Measurements from ENCODE around the gene AEBP1.
"Not testable (repeated sequence)": the region's sequence is repeated elsewhere in the genome, so short reads cannot be mapped to it uniquely, and the experiment has no call there.

Gene AEBP1

GRCh38 chr7:44121761-44122420, 17.7 kb downstream of the AEBP1 start:
- DNase-seq, result no peak

- no peak for DNase-seq
Measured at GRCh38 chr7:44122529-44122928, 18.4 kb downstream of the AEBP1 start.

DNA sequence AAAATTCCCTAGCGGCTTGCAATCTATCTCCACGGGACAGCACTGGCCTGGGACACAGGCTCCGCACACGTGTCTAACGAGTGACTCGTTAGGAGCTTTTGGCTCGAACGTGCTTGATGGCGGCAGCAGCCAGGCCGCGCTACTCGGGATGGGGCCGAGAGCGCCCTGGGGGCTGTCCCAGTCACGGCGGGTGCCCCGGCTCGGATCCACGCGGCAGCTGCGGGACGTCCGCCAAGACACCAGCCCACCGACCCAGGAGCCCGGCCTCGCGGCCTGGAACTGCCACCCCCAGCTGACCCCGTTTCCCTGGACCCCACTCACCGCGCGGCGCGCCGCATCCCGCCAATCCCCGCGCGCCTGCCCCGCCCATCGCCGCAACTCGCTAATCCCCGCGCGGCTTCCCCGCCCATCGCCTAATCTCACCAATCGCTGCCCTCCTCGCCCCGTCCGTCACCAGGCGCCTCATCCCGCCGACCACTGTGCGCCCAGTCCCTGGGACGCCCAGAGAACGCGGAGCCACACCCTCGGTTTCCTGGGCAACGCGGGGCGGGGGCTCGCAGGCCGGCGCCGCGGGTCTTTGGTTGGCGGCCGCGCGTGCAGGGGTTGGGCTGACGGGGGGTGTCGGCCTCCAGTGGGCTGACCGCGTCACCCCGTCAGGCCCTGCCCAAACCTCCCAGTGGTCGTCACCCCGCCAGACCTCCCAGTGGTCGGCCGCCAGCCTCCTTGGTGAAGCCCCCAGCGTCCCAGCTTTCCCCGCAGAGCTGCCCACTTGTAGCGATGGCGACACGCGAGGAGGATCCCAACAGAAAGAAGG, 19.3 kb downstream of the AEBP1 start, which contains the start of gene POLD2:
TSS of gene POLD2 (minus strand) at position 359 of the 814 bp plus-strand sequence. CDS start 1,495 bp downstream, outside the sequence.
- peak; percentile 92 for DNase-seq

DNA sequence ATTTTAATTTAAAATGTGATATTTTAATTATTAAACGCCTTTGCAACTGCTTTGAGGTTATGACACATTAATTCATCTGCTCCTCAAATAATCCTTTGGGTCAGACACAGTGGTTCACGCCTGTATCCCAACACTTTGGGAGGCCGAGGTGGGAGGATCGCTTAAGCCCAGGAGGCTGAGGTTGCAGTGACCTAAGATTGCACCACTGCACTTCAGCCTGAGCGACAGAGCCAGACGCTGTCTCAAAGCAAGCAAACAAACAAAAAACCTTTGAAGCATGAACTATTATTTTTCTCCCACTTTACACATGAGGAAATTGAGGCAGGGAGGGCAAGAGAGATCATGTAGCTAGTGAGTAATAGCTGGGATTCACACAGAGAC, 20.7 kb downstream of the AEBP1 start:
- DNase-seq, result no peak

DNA sequence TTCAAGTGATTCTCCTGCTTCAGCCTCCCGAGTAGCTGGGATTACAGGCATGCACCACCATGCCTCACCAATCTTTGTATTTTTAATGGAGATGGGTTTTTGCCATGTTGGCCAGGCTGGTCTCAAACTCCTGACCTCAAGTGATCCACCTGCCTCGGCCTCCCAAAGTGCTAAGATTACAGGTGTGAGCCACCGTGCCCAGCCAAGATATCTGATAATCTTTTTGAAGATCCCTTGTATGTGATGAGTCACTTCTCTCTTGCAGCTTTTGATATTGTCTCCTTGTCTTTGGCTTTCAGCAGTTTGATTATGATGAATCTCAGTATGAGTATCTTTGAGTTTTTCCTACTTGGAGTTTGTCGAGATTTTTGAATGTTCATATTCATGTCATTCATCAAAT, 22.4 kb downstream of the AEBP1 start:
- not testable (repeated sequence) for DNase-seq

DNA sequence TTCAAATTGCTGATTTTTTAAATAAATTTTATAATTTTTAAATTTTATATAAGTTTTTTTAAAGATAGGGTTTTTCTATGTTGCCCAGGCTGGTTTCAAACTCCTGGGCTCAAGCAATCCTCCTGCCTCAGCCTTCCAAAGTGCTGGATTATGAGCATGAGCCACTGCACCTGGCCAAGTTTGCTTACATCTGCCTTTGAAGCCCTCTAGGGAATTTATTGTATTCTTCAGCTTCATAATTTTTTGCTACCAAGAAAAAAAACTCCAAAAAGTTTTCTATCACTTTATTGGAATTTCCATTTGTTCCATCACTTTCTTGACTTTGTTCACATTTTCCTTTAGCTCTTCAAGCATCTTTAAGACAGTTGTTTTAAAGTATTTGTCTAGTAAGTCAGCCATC, 23.0 kb downstream of the AEBP1 start:
- DNase-seq, result no peak

GRCh38 chr7:44128721-44129582, 24.8 kb downstream of the AEBP1 start:
- no peak for DNase-seq

- DNase-seq, result peak; percentile 36
Measured at GRCh38 chr7:44131173-44132029, 27.3 kb downstream of the AEBP1 start.

GRCh38 chr7:44132039-44132438, 27.9 kb downstream of the AEBP1 start:
- DNase-seq, result no peak

- no peak for DNase-seq
Measured at GRCh38 chr7:44133295-44133694, 29.1 kb downstream of the AEBP1 start.

- DNase-seq, result no peak
Measured at GRCh38 chr7:44134943-44135628, 30.9 kb downstream of the AEBP1 start.

GRCh38 chr7:44136731-44137130, 32.6 kb downstream of the AEBP1 start:
- DNase-seq, result no peak

GRCh38 chr7:44138698-44139097, 34.6 kb downstream of the AEBP1 start:
- no peak for DNase-seq

- no peak for DNase-seq
Measured at GRCh38 chr7:44139311-44140010, 35.3 kb downstream of the AEBP1 start.

DNA sequence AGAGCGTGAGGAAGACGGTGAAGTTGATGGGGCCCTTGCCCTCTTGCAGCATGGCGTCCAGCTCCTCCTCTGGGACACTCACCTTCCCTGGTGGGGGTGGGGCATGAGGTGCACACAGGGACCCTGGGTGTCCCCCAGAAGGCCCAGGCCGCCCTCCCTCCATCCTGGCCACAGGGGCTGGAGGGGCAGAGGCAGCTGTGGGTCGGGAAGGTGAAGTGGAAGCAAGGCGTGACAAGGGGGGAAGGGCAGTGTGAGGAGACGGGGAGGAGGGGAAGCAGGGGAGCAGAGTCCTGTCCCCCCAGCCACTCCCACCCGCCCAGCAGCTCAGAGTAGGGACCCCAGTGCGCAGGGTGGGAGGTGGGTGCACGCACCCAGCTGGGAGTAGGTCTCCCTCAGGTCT, 36.2 kb downstream of the AEBP1 start:
- DNase-seq, result no peak

DNA sequence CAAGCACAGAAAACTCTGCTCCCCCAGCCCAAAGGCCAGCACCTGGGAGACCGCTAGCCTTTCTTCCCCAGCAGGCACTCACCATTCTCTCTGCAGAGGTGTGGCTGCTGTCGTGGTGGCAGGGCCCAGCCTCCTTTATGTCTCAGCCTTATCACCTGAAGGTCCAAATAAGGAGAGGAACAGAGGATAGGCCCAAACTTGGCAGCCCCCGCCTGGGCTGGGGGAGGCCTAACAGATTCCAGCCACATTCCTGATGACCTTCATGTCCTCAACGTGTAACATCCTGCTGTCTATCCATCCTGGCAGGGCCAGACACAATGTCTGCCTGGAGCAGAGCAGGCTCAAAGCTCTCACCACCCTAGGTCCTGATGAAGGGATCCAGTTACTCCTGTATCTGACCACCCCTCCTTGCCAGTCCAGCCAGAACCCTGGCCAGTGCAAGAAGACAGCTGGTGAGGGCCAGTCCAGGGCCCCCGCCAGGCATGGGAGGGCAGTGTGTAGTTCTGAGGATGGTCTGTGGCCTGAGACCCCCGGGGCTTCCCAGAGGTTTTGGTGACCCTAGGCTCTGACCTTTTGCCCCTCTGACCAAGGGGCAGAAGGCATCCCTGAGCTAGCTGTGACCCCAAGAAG, 37.2 kb downstream of the AEBP1 start, which contains the start of gene MYL7:
TSS of gene MYL7 (minus strand) at position 112 of the 630 bp plus-strand sequence. CDS start at position 85, 27 bp downstream.
- no peak for DNase-seq

- no peak for DNase-seq
Measured at GRCh38 chr7:44142028-44142427, 37.9 kb downstream of the AEBP1 start.

- no peak for DNase-seq
Measured at GRCh38 chr7:44143646-44144250, 39.6 kb downstream of the AEBP1 start.

GRCh38 chr7:44144426-44144967, 40.4 kb downstream of the AEBP1 start:
- DNase-seq, result no peak
